GM23248 (cell line): ENCODE measurements around the gene PIBF1. TPM values are rescaled to one million over a fixed set of nuclear protein-coding genes. Genes with fewer than 3 reads are reported as not detected.

Source experiments
- DNase-seq: peaks from one replicate; pipeline ENCODE4 v3.0.0-alpha.2; 2015
- H2AFZ ChIP-seq: fragments of 200-600 bp; sonication (generic); 2 replicates; pipeline ENCODE4 v1.6.1; 2016; ENCODE audit warnings: antibody characterized with exemption
- H3F3A ChIP-seq: fragments of 200-600 bp; sonication (generic); 2 replicates; pipeline ENCODE4 v1.6.1; 2016; ENCODE audit warnings: mild to moderate bottlenecking, antibody characterized with exemption, mixed run types; ENCODE audit not compliant: insufficient read depth
- H3K27ac ChIP-seq: fragments of 200-600 bp; sonication (generic); 2 replicates; pipeline ENCODE4 v1.5.1; 2016; ENCODE audit warnings: mild to moderate bottlenecking
- H3K27me3 ChIP-seq: fragments of 200-600 bp; sonication (generic); replicated peaks from 2 replicates; pipeline ENCODE4 v1.6.1; 2016; ENCODE audit warnings: mild to moderate bottlenecking; ENCODE audit not compliant: insufficient read depth
- H3K36me3 ChIP-seq: fragments of 200-600 bp; sonication (generic); 2 replicates; pipeline ENCODE4 v1.6.1; 2016; ENCODE audit warnings: low read depth, mild to moderate bottlenecking
- H3K4me1 ChIP-seq: fragments of 200-600 bp; sonication (generic); 2 replicates; pipeline ENCODE4 v1.6.1; 2016; ENCODE audit warnings: mild to moderate bottlenecking; ENCODE audit not compliant: insufficient read depth
- H3K4me2 ChIP-seq: fragments of 200-600 bp; sonication (generic); one replicate; pipeline ENCODE4 v1.6.1; 2016; ENCODE audit warnings: mild to moderate bottlenecking; ENCODE audit not compliant: unreplicated experiment
- H3K4me3 ChIP-seq: fragments of 200-600 bp; sonication (generic); 2 replicates; pipeline ENCODE4 v1.5.1; 2016; ENCODE audit warnings: mild to moderate bottlenecking
- H3K79me2 ChIP-seq: fragments of 200-600 bp; sonication (generic); 2 replicates; pipeline ENCODE4 v1.6.1; 2016; ENCODE audit warnings: mild to moderate bottlenecking; ENCODE audit not compliant: insufficient read depth
- H3K9ac ChIP-seq: fragments of 200-600 bp; sonication (generic); 2 replicates; pipeline ENCODE4 v1.6.1; 2016; ENCODE audit warnings: mild to moderate bottlenecking
- H3K9me2 ChIP-seq: fragments of 200-600 bp; sonication (generic); 2 replicates; pipeline ENCODE4 v1.6.1; 2016; ENCODE audit warnings: mixed run types, mild to moderate bottlenecking, moderate library complexity; ENCODE audit not compliant: insufficient read depth
- H3K9me3 ChIP-seq: fragments of 200-600 bp; sonication (generic); one replicate; pipeline ENCODE4 v1.6.1; 2017; ENCODE audit warnings: low read depth
- H4K20me1 ChIP-seq: fragments of 200-600 bp; sonication (generic); 2 replicates; pipeline ENCODE4 v1.6.0; 2016; ENCODE audit not compliant: insufficient read depth
- EZH2 ChIP-seq: fragments of 200-600 bp; sonication (generic); IDR thresholded peaks from 2 replicates; pipeline ENCODE4 v1.6.1; 2018; ENCODE audit warnings: antibody characterized with exemption, mild to moderate bottlenecking; ENCODE audit not compliant: insufficient read depth, poor library complexity, severe bottlenecking
- EZH2phosphoT487 ChIP-seq: fragments of 200-600 bp; sonication (generic); IDR thresholded peaks from 2 replicates; pipeline ENCODE4 v1.6.1; 2018; ENCODE audit warnings: antibody characterized with exemption, moderate library complexity, mild to moderate bottlenecking, low read depth; ENCODE audit not compliant: insufficient read depth
- WGBS, 2 experiments: methylation state at CpG; one replicate each; pipeline ENCODE4 v1.1.6; 2015 to 2017; ENCODE audit warnings: low lambda C conversion rate in 2 of 2, low coverage in 1 of 2; ENCODE audit errors: missing lambda C conversion rate in 2 of 2; 5-methylcytosine and 5-hydroxymethylcytosine counted together
- in situ Hi-C: fragments of 300-500 bp; cut with MboI; formaldehyde crosslinking; loops from 2 replicates; pipeline ENCODE4 v1.15.0; 2020
- polyA plus RNA-seq: library from polyadenylated mRNA; unstranded; fragments of >200 nt; fragmentation: Nextera tagmentation; extraction: Ambion mirVana; gene quantifications from 2 replicates; pipeline ENCODE4 v1.2.1, GENCODE V29; 2016
- total RNA-seq: library from RNA; depleted of rRNA; stranded (reverse); fragments of >200 nt; shearing (Covaris generic); gene quantifications from 2 replicates; pipeline ENCODE4 v1.2.3, GENCODE V29; 2014

PIBF1 gene
- total and polyA plus RNA-seq, 2 experiments from 2014 or later = 15.2 to 17.0 TPM

GRCh38 chr13:73054712-73055111 lies 272.8 kb downstream of the PIBF1 start:
- Histone ChIP-seq H3K27me3 (no peaks in the 10 kb centered on the region), H3K36me3 (no peaks in the 10 kb centered on the region), H4K20me1 (no peaks in the 10 kb centered on the region), H3K27ac (no peak overlapping the region), H3K4me2 (no peak overlapping the region), H3K9me2 (no peaks in the 10 kb centered on the region), H3K79me2 (no peaks in the 10 kb centered on the region), H2AFZ (no peak overlapping the region), H3F3A (peaks cover 9% of the 10 kb centered on the region), H3K9me3 (no peaks in the 10 kb centered on the region), H3K4me3 (no peak overlapping the region), H3K4me1 (peaks cover 14% of the 10 kb centered on the region), H3K9ac (no peak overlapping the region)
- no peak for DNase-seq
- in situ Hi-C loops = loop anchor here (25.0 kb wide), 1 partner anchor 658 kb away; no protein-coding TSS in a partner anchor
- 64 to 68% methylated on average over 5 of the region's 5 CpGs for WGBS, 2 experiments
- no peak for TF ChIP-seq EZH2phosphoT487
- no peak for TF ChIP-seq EZH2

GRCh38 chr13:73055813-73056564 lies 274.1 kb downstream of the PIBF1 start:
- peaks cover 21% of the 10 kb centered on the region for H3K4me1 ChIP-seq
- H3K27ac ChIP-seq = no peak overlapping the region
- no peaks in the 10 kb centered on the region for H3K27me3 ChIP-seq
- H3K9me3 ChIP-seq = no peaks in the 10 kb centered on the region
- no peak overlapping the region for H3K4me3 ChIP-seq
- H3K9ac ChIP-seq = no peak overlapping the region
- TF ChIP-seq EZH2 (no peak), EZH2phosphoT487 (no peak)
- no peaks in the 10 kb centered on the region for H3K9me2 ChIP-seq
- in situ Hi-C loops = loop anchor here (25.0 kb wide), 1 partner anchor 656 kb away; no protein-coding TSS in a partner anchor
- H3K4me2 ChIP-seq = peak overlapping the region; percentile 3
- H3K79me2 ChIP-seq = 0 out of 2 replicates have a peak, but pooled peaks cover 5% of the 10 kb centered on the region
- 54 to 62% methylated on average over 8 of the region's 8 CpGs for WGBS, 2 experiments
- H2AFZ ChIP-seq = no peak overlapping the region
- peaks cover 18% of the 10 kb centered on the region for H3F3A ChIP-seq
- DNase-seq = peak; percentile 67
- no peaks in the 10 kb centered on the region for H3K36me3 ChIP-seq
- no peaks in the 10 kb centered on the region for H4K20me1 ChIP-seq

DNA sequence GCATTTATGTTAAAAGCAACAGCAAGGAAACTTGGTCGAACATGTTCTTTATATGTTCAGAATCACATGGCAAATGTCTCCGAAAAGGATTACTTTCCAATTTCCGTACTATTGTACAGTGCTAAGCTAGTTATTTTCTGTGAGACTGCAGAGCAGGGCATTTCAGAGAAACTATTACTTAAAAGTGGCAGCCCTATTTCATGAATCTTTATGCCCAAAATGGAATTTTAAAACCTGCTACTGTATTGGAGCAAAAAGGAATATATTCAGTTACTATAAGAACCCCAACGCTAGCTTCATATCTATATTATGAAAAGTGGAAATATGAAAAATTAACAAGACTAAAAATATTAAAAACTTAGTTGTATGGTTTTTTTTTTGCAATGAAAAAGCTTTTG lies 274.6 kb downstream of the PIBF1 start:
- WGBS, 2 experiments = 97 to 99% methylated on average over 4 of the region's 4 CpGs
- H3K27ac ChIP-seq = no peak overlapping the region
- H3K36me3 ChIP-seq = no peaks in the 10 kb centered on the region
- H3K4me1 ChIP-seq = peaks cover 27% of the 10 kb centered on the region
- no peak overlapping the region for H3K4me3 ChIP-seq
- H3K9ac ChIP-seq = no peak overlapping the region
- peaks cover 24% of the 10 kb centered on the region for H3F3A ChIP-seq
- H4K20me1 ChIP-seq = no peaks in the 10 kb centered on the region
- no peak for DNase-seq
- no peaks in the 10 kb centered on the region for H3K27me3 ChIP-seq
- H3K4me2 ChIP-seq = peak overlapping the region; percentile 3
- H3K9me2 ChIP-seq = no peaks in the 10 kb centered on the region
- no peaks in the 10 kb centered on the region for H3K9me3 ChIP-seq
- TF ChIP-seq EZH2 (no peak), EZH2phosphoT487 (no peak)
- H2AFZ ChIP-seq = no peak overlapping the region
- in situ Hi-C loops = loop anchor here (25.0 kb wide), 1 partner anchor 656 kb away; no protein-coding TSS in a partner anchor
- 0 out of 2 replicates have a peak, but pooled peaks cover 10% of the 10 kb centered on the region for H3K79me2 ChIP-seq

GRCh38 chr13:73057284-73058063 lies 275.5 kb downstream of the PIBF1 start:
- peaks cover 28% of the 10 kb centered on the region for H3K4me1 ChIP-seq
- H3K9me2 ChIP-seq = no peaks in the 10 kb centered on the region
- in situ Hi-C loops = loop anchor here (25.0 kb wide), 1 partner anchor 655 kb away; no protein-coding TSS in a partner anchor
- no peaks in the 10 kb centered on the region for H3K36me3 ChIP-seq
- WGBS, 2 experiments = 91% methylated on average over 4 of the region's 4 CpGs
- H3K4me3 ChIP-seq = no peak overlapping the region
- H3K4me2 ChIP-seq = no peak overlapping the region
- H3F3A ChIP-seq = peaks cover 24% of the 10 kb centered on the region
- no peak for DNase-seq
- no peaks in the 10 kb centered on the region for H3K27me3 ChIP-seq
- no peak overlapping the region for H2AFZ ChIP-seq
- 0 out of 2 replicates have a peak, but pooled peaks cover 12% of the 10 kb centered on the region for H3K79me2 ChIP-seq
- TF ChIP-seq EZH2phosphoT487 (no peak), EZH2 (no peak)
- no peaks in the 10 kb centered on the region for H4K20me1 ChIP-seq
- no peaks in the 10 kb centered on the region for H3K9me3 ChIP-seq
- H3K9ac ChIP-seq = no peak overlapping the region
- no peak overlapping the region for H3K27ac ChIP-seq
